Astrocyte of the cerebellum (primary cell): ENCODE data around the gene DRAM1.

Experiments
- DNase-seq: peaks from one replicate; pipeline ENCODE4 v3.0.0-alpha.2; 2011; ENCODE audit warnings: low read depth
- H3K4me3 ChIP-seq: 2 replicates; pipeline ENCODE4 v1.5.1; 2011; ENCODE audit warnings: mild to moderate bottlenecking, low read depth, low read length, moderate library complexity
- in situ Hi-C: cut with HindIII; loops from 2 replicates; pipeline ENCODE4 v1.10.0; 2017; ENCODE audit warnings: low sequenced_read_pairs
- TF ChIP-seq, protein P1 (sequence below): IDR thresholded peaks from 2 replicates; pipeline ENCODE4 v1.5.1; 2012; ENCODE audit warnings: low read length, low read depth, moderate library complexity, mild to moderate bottlenecking; ENCODE audit errors: missing control alignments

Gene DRAM1

DNA sequence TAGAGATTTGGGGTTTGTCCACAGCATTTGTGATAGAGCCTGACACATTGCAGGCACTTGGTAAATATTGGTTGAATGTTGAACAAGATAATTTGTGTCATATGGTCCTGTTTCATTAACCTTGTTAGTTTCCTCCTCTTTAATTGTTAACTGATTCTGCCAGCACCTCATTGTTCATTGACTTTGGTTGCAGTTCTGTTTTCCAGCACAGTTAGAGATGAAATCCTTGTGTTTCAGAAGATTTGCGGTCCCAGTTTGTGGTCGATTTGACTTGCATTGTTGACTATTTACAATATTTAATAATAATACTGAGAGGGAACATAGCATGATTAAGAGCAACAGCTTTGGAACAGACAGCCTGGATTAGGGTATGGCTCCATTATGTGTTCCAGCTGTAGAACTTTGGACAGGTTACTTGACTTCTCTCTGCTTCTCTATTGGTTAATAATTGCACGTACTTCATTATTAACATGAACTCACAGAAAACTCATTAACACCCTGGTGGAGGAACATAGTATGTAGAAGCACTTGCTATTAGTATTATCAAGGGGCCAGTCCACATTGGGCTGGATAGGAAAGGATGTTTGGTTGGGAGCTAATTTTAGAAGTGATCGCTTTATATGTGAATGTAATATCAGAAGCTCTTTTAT is 8.7 kb downstream of the DRAM1 start:
- TF ChIP-seq, protein P1, sequence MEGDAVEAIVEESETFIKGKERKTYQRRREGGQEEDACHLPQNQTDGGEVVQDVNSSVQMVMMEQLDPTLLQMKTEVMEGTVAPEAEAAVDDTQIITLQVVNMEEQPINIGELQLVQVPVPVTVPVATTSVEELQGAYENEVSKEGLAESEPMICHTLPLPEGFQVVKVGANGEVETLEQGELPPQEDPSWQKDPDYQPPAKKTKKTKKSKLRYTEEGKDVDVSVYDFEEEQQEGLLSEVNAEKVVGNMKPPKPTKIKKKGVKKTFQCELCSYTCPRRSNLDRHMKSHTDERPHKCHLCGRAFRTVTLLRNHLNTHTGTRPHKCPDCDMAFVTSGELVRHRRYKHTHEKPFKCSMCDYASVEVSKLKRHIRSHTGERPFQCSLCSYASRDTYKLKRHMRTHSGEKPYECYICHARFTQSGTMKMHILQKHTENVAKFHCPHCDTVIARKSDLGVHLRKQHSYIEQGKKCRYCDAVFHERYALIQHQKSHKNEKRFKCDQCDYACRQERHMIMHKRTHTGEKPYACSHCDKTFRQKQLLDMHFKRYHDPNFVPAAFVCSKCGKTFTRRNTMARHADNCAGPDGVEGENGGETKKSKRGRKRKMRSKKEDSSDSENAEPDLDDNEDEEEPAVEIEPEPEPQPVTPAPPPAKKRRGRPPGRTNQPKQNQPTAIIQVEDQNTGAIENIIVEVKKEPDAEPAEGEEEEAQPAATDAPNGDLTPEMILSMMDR = no peak

DNA sequence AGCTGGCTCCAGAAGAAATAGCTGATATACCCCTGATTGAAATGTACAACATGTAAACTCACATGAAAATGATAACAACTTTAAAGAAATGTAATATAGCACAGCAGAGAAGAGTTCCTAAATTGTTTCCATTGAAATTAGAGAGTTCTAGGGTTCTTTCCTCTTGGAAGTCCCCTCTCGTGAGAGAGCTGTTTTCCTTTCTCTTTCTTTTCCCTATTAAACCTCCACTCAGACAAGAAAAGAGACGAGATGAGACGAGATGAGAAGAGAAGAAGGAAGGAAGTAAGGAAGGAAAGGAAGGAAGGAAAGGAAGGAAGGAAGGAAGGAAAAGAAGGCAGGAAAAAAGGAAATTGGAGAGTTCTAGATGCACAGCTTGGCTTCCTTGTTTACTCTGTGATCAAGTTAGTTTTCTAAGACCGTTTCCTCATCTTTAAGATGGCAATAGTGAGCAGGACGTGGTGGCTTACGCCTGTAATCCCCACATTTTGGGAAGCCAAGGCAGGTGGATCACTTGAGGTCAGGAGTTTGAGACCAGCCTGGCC is 11.9 kb downstream of the DRAM1 start:
- DNase-seq = no peak
- in situ Hi-C loops = no loop called here
- H3K4me3 ChIP-seq = no peak overlapping the region
- TF ChIP-seq, protein P1 = no peak

More for the DNA sequence above, 8.7 kb downstream of the DRAM1 start:
- no peak overlapping the region for H3K4me3 ChIP-seq
- in situ Hi-C loops = no loop called here
- DNase-seq = no peak

DNA sequence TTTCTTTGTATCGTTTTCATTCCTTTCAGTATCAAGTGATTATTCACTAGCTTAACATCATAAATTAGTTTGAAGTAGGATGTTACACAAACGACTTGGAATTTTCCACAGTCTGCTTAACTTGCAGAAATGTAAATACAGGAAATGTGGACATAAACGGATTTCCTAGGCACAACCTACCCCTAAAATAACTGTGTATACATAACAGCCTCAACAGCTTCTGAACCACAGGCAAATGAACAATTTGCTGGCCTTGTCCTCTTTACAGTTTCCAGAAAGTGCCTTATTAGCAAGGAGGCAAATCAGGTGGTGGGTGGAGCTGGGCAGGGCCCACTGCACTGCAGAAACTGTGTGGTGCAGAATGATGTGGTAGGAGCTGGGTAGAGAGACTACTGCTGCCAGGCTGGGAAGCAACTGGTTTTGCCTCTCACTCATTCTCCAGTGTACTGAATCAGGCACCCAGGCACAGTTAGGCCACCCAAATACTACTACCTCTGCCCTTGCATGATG is 14.1 kb downstream of the DRAM1 start:
- in situ Hi-C loops = no loop called here
- H3K4me3 ChIP-seq = no peak overlapping the region
- peak; percentile 12 for DNase-seq
- TF ChIP-seq, protein P1 = no peak

DNA sequence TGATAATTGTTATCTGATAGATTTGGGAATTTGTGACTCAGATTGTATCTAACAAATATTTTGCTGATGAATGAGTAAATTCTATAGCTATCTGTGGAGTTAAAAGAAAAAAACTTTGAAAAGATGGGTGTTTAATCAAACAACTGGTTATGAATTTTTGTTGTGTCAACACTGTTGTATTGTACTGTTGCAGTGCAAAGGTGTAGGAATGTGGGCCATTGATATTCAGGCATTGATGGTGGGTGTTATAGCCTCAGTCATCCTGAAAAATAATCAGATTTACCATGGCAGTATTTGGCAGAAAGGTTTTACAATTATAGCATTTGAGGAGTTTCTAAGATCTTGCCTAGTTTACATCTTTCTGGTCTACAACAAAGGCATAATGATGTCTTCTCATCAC is 15.4 kb downstream of the DRAM1 start:
- in situ Hi-C loops = no loop called here
- TF ChIP-seq, protein P1 = no peak
- no peak overlapping the region for H3K4me3 ChIP-seq
- DNase-seq = no peak

DNA sequence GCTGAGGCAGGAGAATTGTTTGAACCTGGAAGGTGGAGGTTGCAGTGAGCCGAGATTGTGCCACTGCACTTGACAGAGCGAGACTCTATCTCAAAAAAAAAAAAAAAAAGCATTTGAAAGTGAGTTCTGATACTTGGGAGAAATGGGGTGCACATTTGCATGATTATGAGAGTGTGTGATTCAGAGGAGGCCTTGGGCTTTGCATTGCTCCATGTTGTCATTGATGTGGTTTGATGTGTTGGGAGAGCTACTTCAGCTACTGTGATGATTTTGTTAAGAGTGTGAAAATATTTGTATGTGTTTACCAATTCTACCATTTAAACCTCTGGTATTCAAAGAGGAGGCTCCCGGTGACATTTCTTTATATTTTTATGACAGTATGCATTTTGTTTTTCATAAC is 24.4 kb downstream of the DRAM1 start:
- TF ChIP-seq, protein P1 = no peak
- in situ Hi-C loops = no loop called here
- no peak for DNase-seq
- no peak overlapping the region for H3K4me3 ChIP-seq

DNA sequence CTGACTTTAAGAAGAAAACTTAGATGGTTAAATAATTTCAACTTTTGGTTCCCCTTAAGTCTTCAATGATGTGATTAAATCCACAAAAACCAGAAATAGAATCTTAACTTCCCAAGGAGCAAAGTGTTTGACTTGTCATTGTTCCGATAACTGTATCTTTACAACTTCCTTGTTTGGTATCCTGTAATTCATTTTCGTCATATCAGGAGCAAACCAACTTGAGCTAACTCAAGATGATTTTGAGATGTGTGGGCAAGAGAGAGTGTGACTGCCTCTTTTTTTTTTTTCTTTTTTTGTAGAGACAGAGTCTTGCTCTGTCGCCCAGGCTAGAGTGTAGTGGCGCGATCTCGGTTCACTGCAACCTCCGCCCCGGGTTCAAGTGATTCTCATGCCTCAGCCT is 25.3 kb downstream of the DRAM1 start:
- TF ChIP-seq, protein P1 = no peak
- in situ Hi-C loops = no loop called here
- no peak for DNase-seq
- no peak overlapping the region for H3K4me3 ChIP-seq
